HG02870 (cell line): ENCODE measurements around the gene RFX2.

Source experiments
- ATAC-seq: cut with Tn5 transposase; IDR thresholded peaks from one replicate; pipeline ENCODE4 v1.9.1; 2021; ENCODE audit warnings: mild to moderate bottlenecking, moderate library complexity; ENCODE audit not compliant: unreplicated experiment

The RFX2 gene

DNA sequence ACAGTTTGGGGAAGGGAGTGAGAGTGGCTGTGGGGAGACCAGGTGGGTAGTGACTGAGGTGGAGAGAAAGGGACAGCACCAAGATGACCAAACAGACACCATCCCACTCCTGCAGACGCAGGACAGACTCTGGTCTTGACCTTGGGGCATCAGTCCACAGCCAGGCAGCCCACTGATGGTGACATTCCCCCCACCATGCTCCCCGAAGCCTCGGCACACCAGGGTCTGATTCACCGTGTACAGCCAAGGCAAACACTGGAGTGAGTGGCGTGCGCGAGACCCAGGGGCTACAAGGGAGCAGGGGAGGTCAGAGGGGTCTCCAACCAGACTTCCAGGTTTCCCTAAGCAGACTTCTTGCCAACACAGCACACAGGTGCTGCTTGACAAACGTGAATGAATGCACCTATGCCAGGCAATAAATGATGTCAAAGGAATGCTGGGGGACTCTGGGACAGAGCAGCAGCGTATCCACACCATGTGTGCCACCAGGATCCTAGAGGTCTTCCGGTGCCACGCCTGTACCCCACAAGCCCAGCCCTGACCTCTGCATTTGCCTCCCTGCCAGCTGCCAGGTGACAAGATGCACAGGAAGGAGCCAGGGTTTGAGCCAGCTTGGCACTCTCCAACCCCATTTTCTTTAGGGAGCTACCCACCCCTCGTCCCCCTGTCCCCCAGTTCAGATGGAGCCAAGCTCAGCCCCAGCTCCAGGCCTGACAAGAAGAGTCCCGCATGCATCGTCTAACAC is 150.9 kb downstream of the RFX2 start:
- no peak for ATAC-seq

DNA sequence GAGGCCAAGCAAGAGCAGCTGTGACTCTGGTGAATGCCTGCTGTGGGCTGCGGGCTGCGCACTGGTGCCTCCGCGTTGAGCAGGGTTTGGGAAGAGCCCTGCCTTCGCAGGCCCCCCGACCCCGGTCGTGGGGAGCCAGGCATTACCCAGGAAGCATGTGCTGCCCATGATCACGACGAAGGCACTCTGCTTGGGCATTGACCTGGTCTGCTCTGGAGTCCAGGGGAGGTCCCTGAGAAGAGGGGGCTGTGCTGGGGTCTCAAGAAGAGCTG is 151.5 kb downstream of the RFX2 start:
- ATAC-seq = no peak

DNA sequence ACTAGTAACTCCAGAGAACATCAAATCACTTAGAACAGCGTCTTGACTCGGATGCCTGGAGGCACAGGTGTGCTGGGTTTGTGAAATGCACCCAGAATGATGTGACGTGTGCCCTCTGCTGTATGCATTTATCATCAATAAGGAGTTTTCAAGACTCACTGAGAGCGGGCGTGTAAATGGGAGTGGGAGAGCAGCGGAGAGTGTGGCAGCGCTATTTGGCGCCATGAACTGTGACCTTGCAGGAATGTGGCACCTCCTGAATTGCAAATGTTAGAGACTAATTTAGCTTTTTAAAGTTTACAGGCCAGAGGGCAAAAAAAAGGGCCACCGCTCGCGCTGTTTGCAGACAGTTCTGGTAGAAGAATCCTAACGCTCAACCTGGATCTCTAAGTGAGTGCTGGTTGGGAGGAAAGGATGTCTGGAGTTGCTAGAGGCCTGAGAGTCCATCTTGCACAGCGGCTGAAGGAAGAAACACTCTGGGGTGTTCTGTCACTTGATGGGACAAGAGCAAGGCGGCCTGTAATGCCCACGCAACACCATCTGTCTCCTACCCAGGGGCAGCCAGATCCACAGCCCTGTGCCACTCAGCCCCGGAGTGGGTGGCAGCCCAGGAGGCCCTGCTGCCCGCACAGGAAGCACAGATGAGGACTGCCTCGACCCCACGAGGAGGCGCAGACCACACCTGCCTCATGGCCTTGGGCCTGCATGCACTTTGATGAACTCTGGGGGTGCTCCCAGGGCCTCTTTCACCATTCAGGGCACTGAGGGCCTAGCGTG is 152.0 kb downstream of the RFX2 start:
- ATAC-seq = no peak

DNA sequence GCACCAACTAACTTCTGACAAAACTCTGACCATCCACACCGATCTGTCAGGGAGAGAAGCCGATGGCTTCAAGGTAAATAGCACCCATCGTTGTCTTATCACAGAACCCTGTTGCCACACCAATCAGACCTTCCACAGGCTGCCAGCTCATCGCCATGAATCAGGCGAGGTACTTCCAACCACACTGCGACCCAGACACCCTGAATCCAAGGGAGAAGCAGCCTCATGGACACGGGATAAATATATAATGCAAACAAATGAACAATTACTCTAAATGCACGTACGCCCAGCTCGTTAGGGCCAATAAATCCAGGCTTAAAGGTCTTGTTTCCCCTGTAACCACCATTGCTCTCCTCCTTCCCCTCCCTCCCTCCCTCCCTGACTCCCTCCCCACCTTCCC is 153.1 kb downstream of the RFX2 start:
- ATAC-seq = no peak

DNA sequence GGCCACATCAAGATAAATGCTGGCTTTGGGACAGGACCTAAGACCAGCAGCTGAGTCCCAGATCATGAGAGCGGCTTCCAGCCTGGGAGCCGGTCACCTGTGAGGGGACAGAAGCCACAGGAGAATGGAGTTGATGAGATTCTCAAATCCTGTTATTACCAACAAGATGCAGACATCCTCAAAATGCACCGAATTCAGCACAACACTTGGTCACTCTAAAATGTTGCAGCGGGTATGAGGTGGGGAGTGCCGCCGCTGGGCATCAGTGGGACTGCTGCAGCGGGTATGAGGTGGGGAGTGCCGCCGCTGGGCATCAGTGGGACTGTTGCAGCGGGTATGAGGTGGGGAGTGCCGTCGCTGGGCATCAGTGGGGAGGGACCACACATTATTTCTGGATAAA is 153.6 kb downstream of the RFX2 start:
- no peak for ATAC-seq

DNA sequence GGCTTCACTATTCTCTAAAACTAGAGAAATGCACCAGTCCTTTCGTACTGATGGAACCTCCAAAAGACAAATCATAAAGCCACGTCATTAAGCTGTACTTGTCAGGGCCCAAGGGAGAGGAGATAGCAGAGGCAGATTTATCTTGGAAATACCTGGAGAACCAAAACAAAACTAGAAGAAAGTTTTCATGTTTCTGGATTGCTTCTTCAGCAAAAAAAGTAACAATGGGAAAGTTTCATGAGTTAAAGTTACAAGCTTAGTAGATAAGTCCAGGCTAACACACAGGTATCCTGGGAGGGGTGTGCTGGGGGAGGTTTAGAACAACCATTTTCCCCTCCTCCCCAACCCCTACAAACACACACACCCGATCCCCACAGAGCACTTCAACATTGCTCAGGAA is 154.0 kb downstream of the RFX2 start:
- no peak for ATAC-seq

DNA sequence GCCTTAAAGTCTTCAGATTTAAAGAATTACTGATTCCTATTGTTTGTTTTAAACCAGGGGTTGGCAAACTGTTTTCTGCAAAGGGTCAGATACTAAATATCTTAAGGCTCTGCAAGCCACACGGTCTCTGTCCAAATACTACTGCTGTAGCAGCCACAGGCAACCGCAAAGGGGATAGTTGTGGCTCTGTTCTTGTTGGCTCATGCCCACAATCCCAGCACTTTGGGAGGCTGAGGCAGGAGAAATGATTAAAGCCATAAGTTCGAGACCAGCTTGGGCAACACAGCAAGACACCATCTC is 154.7 kb downstream of the RFX2 start:
- no peak for ATAC-seq

DNA sequence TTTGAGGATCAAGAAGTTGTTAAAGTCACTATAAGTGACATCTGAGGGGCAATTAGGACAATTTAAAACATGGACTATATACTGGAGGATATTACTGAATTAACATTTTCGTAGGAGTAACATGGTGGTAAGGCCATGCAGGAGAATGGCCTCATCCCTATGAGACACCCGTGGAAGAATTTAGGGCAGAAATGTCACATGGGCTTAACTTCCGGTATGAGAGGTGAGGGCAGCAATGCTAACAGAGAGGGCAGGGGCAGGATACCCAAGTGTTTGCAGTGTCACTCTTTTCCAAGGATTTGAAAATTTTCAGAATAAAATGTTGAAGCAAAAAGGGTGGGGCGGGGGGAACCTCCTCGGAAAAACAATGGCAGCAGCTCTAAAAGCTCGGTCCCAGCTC is 156.0 kb downstream of the RFX2 start:
- ATAC-seq = no peak

DNA sequence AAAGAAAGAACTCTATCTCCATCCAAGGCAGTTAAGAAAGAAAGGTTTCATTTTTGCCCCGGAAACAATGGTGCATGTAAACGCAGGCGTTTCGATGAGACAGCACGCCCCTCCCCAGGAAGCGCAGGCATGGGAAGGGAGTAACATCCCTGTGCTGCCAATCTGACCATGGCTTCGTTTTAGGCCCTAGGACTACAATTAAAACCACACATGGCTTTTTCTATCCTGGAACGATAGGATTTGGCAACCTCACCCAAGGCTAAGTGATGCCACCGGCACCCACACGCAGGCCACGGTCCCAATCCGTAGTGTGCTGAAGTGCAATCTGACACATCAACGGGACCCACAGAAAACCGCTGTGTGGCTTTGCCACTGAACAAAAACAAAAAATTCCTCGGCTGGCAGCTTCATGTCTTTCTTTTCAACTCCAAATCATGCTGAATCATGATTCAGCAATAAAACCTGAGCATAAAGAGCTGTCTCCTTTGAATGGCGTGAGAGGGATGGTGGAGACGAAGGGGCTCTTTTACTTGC is 156.6 kb downstream of the RFX2 start:
- no peak for ATAC-seq

DNA sequence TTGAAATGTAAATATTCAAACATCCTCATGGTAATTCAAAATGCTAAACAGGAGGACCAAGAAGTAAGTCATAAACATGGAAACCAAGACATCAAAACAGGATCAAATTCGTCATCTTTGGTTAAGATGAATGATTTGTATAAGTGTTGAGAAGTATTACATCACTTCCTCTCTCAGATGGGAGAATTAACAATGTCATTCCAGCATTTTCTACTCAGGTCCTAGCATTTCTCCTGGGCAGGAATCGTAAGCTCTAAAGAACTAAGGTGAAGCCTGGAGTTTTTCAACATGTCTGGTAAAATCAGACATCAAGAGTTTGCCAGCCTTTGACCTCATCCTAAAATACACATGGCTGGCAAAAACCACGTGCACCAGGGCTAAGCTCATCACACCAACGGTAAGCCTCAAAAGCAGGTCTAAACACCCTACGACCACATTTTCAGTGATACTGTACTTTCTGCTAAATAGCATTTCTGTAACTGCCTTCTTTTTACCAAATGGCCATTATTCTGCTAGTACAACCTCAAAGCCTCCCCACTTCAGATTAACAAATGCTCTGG is 157.2 kb downstream of the RFX2 start:
- no peak for ATAC-seq

DNA sequence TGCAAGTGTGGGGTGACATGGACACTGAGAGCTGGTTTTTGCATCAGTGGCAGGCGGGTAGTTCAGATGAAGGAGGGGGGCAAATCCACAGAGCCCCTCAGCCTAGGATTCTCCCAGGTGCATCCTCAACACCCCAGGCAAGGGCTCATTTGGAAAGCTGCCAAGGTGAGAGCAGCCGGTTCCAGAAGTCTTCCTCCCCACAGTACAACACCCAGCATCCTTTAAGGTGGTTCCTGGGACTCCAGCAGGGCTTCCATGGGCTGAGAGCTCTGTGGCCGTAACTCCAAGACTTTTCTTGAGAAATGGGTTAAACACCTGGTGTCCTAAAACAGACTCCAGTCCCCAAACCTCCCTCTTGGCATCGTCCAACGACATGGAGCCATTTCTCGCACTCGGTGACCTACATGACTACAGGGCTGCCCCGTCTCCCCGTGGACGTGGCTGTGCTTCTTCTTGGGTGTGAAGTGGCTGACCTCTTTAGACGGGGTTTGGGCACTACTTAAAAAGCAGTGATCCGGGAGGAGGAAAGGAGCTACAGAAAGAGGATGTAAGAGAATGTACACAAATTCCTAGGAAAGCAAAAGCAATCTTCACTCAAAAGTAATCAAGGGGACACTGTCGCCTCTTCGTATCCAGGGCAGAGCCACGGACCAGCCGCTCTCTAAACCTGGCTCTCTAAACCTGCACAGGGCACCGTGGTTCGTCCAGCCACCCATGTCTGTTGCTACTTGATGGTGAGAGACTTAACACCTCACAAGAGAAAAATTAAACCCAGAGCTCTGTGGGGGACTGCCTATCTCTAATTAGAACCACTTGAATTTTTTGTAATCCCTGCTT is 157.9 kb downstream of the RFX2 start:
- no peak for ATAC-seq

DNA sequence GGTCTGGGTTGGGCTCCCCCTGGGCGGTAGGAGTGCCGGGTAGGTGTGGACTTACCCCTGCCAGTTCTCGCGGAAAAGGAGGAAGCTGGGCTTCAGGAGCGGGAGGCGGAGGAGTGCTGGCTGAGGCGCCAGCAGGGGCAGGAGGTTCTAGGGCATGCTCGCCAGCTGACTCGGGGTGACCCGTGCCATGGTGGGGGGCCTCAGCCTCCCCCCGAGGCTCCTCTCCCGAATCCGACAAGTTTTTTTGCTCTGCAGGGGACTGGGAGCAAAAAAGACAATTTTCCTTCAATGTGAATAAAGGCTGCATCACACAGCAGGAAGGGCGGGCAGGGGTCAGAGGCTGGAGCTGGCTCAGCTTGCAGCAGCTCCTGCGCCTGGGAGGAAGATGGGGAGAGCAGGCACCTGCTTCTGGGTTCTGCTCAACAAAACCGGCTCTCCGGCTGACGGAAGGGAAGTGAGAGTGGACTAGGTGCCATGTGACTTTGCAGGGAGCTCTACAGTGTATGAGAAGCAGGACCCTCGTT is 158.9 kb downstream of the RFX2 start:
- ATAC-seq = no peak

DNA sequence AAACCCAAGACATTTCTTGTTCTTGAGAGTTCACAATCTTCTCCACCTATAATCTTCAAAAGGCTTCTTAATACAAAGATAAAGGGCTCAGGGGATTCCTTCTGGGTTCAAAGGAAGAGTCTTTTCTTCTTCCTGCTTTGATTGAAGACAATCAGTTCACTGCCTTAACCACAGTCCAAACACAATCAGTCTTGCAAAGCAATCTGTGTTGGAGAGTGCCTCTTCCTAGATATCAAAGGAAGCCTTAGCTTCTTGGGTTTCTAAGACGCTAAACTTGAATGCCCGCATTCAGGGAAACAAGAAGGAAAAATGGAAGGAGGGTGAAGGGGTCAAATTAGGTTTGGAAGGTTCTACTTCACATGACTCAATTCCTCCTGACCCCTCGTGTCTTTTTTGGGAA is 159.6 kb downstream of the RFX2 start:
- ATAC-seq = no peak

DNA sequence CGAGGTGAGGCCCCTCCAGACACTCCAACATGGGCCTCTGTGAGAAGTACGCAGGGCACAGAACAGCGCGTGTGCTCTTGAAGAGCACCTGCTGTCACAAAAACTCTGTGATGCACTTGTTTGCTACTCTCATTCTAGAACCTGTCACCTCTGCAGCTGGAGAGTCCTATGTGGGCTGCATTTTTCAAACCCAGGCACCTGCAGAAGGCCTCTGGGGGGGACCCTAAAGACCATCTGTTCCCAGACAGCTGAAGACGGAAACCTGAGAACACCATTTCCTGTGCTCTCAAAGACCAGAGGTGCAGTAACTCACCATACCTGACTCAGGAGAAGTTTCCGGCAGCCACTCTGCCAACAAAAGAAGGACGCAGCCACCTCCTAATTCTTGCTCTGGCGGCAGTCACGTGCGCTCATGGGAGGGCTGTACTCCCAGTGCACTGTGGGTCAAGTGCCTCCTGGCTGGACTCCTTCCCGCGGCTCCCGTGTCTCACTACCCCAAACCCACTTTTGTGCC is 160.5 kb downstream of the RFX2 start:
- no peak for ATAC-seq

DNA sequence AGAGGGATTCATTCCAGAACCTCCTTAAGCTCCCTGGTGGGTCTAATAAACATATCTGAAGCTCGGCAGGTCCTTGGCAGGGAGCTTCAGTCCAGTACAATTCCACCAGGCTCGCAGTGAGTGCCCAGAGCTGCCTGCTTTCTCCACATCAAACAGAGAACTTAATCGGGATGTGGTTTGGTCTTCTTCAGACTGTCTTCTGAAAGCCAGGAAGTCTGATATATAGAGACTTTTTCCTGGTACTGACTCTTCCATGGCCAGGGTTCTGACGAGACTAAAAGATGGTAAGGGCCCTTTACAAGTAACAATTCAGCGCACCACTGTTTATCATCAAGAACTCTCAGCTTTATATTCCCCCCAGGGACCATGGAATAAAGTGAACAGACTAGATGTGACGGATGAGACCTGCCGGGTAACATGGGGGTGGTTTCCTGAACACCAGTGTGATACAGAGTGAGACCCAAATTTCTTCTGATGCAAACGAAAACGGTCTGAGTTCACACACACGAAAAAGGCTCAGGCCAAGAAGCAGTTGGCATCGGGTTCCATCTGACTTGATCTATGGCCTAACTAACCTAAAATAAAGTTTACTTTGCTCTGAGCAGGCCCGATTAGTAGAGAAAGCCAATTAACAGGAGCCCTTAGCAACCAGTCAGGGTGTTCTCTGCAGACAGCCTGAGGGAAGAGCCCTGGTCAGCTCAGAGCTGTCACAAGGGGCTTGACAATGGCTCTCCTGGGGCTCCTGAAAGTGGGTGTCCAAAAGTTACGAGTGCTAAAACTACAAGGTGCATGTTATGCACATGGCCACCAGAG is 161.3 kb downstream of the RFX2 start:
- ATAC-seq = no peak

DNA sequence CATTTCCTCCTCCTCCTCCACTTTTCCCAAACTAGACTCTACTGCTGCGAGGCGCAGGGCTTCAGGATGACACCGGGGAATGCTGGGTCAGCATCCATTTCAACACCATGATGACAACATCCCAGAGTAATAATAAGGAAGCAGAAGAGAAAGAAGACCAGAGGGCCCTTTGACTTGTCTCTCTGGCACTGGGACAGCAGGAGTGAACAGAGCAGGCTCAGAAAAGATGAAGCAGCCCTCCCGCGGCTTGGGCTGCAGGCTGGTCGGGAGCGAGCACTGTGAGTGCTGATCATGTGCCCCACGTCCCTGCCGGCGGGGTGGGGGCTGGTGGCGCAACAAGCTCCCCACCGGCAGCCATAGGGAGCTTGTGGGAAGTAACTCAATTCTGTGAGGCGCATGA is 162.9 kb downstream of the RFX2 start:
- no peak for ATAC-seq

DNA sequence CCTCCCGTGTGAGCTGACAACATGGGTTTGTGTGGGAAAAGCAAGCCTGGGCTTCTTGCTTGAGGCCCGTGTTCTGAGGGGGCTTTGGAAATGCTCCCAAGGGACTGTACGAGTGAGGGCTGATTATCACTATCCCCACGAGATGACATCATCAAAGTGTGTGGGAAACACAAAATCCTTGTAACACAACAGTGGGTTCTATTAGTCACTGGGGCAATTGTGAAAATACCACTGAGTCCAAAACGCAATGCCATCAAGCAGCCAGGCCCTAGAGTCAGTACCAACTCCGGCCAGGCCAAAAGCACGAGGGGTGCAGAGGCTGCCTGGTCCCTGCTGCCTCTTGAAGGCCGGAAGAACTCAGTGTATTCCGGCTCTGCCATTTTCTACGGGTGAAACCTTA is 166.7 kb downstream of the RFX2 start:
- ATAC-seq = no peak
